ENCODE measurements around the gene SGCD.

SGCD gene

DNA sequence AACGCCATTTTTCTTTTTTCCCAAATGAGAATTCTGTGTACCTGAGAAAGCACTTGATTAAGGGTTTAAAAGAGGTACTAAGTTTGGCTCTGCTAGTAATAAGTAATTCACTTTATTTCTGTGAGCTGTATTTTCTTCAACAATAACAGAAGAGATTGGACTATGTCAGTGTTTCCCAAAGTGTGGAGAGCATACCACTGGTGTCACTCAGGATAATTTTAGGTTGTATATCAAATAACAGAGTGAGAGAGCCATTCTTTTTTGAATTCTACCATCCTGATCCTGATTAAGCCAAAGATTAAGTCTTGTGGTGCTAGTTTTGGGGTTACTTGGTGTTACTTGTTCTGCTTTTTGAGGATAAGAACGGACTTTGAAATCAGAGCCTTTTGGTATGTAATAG, 380.8 kb downstream of the SGCD start:
- DNase-seq (ENCODE audit: extremely low spot score, insufficient read length, low read depth): no peak
- no peak for FAIRE-seq

- FAIRE-seq: no peak
- DNase-seq (ENCODE audit: extremely low spot score, insufficient read length, low read depth): no peak
Observed at GRCh38 chr5:156715287-156715686, 388.3 kb downstream of the SGCD start.

DNA sequence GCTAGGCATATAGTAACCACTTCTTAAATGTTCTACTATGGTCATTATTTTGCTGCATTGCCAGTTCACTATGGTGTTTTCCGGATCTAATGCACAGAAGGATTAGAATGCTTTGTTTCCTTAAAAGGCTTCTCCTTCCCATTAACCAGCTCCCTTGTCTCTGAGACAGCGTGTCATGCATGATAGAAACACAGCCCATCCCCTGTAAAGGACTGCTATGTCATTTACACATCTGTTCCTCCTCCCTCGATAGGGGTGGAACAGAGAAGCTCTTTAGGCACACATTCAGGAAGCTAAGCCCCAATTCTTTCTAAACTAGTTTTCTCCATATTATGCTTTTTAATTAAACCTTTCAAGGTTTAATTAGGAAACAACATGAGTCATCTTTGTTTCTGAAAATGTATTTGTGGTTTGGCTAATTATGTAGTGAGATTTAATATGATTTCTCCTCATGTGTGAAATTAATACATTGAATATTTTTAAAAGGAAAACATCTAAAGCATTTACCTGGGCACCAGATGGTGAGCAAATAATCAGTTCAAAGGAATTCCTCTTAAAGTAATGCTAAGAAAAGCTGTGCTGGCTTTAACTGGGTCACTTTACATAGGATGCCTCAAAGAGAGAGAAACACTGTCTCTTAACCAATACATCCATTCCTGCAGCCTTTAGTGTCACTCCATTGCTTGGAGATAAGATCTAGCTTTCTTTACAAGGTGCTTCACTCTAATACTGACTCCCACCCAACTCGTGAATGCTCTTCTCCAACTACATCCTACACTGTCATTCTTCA, 389.8 kb downstream of the SGCD start:
- DNase-seq (ENCODE audit: extremely low spot score, insufficient read length, low read depth): no peak
- FAIRE-seq: no peak

DNA sequence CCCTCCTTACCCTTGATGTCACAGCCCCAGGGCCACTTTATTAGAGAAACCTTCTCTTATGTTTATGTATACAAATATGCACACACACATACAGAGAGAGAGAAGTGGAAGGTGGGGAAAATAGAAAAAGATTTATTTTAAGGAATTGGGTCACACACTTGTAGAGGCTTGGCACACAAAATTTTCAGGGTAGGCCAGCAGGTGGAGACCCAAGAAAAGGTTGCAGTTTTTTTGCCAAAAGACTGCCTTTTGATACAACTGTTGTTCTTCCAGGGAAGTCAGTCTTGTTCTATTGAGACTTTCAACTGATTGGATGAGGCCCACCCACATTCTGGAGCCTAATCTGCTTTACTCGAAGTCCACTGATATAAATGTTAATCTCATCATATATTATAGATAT, 392.0 kb downstream of the SGCD start:
- FAIRE-seq (no peak), DNase-seq (ENCODE audit: extremely low spot score, insufficient read length, low read depth) (no peak)

- FAIRE-seq: no peak
- DNase-seq (ENCODE audit: extremely low spot score, insufficient read length, low read depth): no peak
Observed at GRCh38 chr5:156722358-156722757, 395.4 kb downstream of the SGCD start.

DNA sequence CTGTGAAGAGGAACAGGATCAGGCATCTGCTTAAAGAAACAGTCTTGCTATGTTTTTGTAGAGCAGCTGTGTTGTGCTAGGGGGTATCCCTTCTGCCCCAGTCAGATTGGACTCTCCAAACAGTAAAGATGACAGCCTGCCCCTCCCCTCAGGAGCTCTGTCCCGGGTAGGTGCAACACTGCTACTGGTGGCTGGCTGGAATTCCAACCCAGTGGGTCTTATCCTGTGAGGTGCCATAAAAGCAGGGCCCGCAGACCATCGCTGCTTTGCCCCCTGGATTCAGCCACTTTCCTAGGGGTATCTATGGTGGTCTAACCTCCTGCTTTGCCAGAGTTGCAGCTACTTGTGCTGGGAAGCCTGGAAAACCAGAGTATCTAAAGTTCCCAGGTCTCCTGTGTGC, 408.5 kb downstream of the SGCD start:
- FAIRE-seq (no peak), DNase-seq (ENCODE audit: extremely low spot score, insufficient read length, low read depth) (no peak)

GRCh38 chr5:156741516-156741915, 414.6 kb downstream of the SGCD start:
- no peak for FAIRE-seq
- no peak for DNase-seq (ENCODE audit: extremely low spot score, insufficient read length, low read depth)

GRCh38 chr5:156753846-156754245, 426.9 kb downstream of the SGCD start:
- DNase-seq (ENCODE audit: extremely low spot score, insufficient read length, low read depth) (no peak), FAIRE-seq (no peak)

DNA sequence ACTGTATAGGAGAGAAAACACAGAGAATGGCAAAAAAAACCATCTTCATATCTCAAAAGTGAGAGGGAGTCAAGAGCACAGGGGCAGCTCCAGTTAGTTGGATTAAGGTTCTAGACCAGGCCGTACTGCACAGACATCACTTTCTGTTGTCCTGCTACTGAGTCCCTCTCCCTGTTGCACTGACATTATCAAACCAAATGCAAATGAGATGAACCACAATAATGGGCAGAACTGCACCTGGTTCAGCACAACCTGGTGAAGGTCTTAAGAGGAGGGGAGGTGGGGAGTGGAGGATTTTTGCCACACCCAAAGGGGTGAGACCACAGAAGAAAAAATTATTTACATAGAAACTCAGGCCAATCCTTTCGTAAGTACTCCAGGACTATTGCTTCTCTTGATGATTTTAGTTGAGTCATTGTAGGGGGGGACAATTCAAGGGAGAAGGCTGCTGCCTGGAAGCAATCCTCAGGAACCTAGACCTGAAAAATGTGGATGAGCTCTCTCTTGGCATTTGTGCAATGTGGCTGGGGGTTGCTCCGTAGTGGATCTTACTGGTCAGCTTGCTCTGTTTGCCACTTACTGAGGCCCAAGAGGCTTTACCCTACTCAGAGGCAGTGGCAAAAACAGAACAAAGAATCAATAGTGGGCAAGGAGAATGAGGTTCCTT, 428.6 kb downstream of the SGCD start:
- FAIRE-seq: no peak
- no peak for DNase-seq (ENCODE audit: extremely low spot score, insufficient read length, low read depth)

GRCh38 chr5:156758011-156758791, 431.2 kb downstream of the SGCD start:
- no peak for FAIRE-seq
- no peak for DNase-seq (ENCODE audit: extremely low spot score, insufficient read length, low read depth)

- DNase-seq (ENCODE audit: extremely low spot score, insufficient read length, low read depth) (no peak), FAIRE-seq (no peak)
Observed at GRCh38 chr5:156759156-156759555, 432.2 kb downstream of the SGCD start.

DNA sequence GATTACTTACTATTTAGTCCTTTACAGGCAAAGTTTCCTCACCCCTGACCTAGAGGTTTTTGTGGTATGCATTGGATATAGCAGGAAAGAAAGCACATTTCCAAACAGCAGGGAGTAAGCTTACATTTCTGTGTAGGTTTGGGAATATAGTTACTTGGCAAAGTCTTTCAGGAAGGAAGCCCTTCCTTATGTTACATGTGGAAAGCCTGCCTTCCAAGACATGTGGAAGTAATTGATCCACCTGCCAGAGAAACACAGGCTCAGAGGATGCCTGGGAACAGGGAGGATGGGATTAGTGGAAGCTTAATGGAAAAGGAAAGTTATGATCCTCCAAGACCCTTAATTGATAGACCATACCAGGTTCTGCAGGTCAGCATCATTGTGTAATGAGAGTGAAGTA, 435.8 kb downstream of the SGCD start:
- FAIRE-seq (no peak), DNase-seq (ENCODE audit: extremely low spot score, insufficient read length, low read depth) (no peak)

GRCh38 chr5:156764176-156764971, 437.4 kb downstream of the SGCD start:
- no peak for DNase-seq (ENCODE audit: extremely low spot score, insufficient read length, low read depth)
- FAIRE-seq: no peak

GRCh38 chr5:156774273-156774672, 447.3 kb downstream of the SGCD start:
- FAIRE-seq (no peak), DNase-seq (ENCODE audit: extremely low spot score, insufficient read length, low read depth) (no peak)

DNA sequence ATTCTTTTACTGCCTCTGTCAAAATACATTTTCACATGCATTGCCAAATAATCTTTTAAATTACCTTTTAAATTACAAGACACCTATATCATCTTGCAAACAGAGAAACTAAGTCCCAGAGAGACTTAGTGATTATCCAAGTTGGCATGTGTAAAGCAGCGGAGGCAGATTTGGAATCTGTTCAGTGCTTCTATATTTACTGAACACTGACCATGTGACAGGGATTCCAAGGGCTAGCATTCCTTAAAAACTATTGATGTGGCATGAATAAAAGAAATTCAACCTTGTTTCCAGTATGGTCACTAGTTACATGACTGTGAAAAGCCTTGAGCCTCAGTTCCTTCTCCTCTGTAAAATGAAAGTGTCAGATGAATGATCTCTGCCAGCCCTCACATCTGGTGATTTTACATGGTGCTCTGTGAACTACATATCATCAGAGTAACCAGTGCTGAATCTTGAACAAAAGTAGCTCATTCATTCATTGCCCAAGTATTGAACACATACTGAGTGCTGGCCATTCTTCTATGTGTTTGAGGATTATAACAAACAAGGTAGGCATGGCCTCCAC, 451.3 kb downstream of the SGCD start:
- no peak for DNase-seq (ENCODE audit: extremely low spot score, insufficient read length, low read depth)
- no peak for FAIRE-seq

DNA sequence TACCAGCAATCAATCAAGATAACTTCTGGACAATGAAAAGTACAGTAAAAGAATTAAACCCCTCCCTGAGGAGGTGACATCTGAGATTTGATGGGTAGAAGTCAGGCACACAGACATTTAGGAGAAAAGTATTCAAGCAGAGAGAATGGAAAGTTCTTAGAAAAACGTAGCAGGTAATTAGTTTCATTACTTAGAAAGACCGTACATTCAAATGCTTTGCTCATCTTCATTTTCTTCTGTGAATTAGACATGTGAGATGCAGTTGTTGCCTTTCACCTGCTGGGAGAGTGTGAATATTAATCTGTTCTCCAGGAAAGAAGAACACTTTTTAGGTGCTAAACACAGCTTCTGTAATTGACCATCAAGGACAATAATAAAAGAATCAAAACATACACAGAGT, 451.8 kb downstream of the SGCD start:
- DNase-seq (ENCODE audit: extremely low spot score, insufficient read length, low read depth) (no peak), FAIRE-seq (no peak)

GRCh38 chr5:156779436-156779835, 452.5 kb downstream of the SGCD start:
- FAIRE-seq (no peak), DNase-seq (ENCODE audit: extremely low spot score, insufficient read length, low read depth) (no peak)

DNA sequence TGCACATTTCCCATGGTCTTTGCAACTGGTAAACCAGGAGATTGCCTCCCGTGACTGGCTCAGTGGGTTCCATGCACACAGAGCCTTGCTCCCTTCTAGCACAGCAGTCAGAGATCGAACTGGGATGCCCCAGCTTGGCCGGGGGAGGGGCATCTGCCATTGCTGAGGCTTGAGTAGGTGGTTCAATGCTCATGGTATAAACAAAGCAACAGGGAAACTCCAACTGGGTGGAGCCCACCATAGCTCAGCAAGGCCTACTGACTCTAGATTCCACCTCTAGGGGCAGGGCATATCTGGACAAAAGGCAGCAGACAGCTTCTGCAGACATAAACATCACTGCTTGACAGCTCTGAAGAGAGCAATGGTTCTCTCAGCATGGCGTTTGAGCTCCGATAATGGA, 456.1 kb downstream of the SGCD start:
- FAIRE-seq: no peak
- no peak for DNase-seq (ENCODE audit: extremely low spot score, insufficient read length, low read depth)

GRCh38 chr5:156794687-156795086, 467.7 kb downstream of the SGCD start:
- DNase-seq (ENCODE audit: extremely low spot score, insufficient read length, low read depth): no peak
- FAIRE-seq: no peak

DNA sequence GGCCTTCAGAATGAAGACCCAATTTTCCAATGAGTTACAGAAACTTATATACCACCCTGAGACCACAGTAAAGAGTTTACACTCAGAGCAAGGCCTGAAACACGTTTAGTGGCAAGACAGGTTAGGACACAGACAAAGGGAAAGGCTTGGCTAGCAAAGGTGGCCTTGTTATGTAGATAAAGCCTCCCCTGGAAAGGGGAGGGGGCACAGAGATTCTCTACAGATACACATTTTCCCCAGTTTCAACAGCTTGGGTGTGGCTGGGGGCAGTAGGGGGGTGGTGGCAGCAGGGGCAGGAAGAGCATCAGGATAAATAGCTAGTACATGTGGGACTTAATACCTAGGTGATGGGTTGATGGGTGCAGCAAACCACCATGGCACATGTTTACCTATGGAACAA, 471.2 kb downstream of the SGCD start:
- FAIRE-seq (no peak), DNase-seq (ENCODE audit: extremely low spot score, insufficient read length, low read depth) (no peak)
